Fibroblast of villous mesenchyme (primary cell): ENCODE measurements around the gene KRT84. TPM values are rescaled to one million over a fixed set of nuclear protein-coding genes. Genes with fewer than 3 reads are reported as not detected.

Experiments used
- DNase-seq: peaks from one replicate; pipeline ENCODE4 v3.0.0-alpha.2; 2010; ENCODE audit warnings: low read depth
- H3K4me3 ChIP-seq: 2 replicates; pipeline ENCODE4 v1.5.1; 2011; ENCODE audit warnings: low read depth, mild to moderate bottlenecking, low read length
- CTCF ChIP-seq: IDR thresholded peaks from 2 replicates; pipeline ENCODE4 v1.5.1; 2012; ENCODE audit warnings: low read depth, mild to moderate bottlenecking, low read length; ENCODE audit not compliant: insufficient read depth
- total RNA-seq: library from RNA; depleted of rRNA; stranded (reverse); fragments of >200 nt; gene quantifications from 2 replicates; pipeline ENCODE4 v1.2.3, GENCODE V29; 2012

Gene KRT84
- total RNA-seq, 1 donor = not detected

- no peak for TF ChIP-seq CTCF
- H3K4me3 ChIP-seq = no peak overlapping the region
- no peak for DNase-seq
Measured at GRCh38 chr12:52342781-52343490, 42.5 kb downstream of the KRT84 start.

GRCh38 chr12:52341066-52341580 is 44.3 kb downstream of the KRT84 start:
- no peak for TF ChIP-seq CTCF
- H3K4me3 ChIP-seq = no peak overlapping the region
- no peak for DNase-seq

GRCh38 chr12:52338241-52338960 is 47.1 kb downstream of the KRT84 start:
- no peak overlapping the region for H3K4me3 ChIP-seq
- no peak for TF ChIP-seq CTCF
- no peak for DNase-seq

GRCh38 chr12:52337054-52337453 is 48.4 kb downstream of the KRT84 start:
- TF ChIP-seq CTCF = no peak
- DNase-seq = no peak
- no peak overlapping the region for H3K4me3 ChIP-seq

- TF ChIP-seq CTCF = no peak
- H3K4me3 ChIP-seq = no peak overlapping the region
- DNase-seq = no peak
Measured at GRCh38 chr12:52336641-52337040, 48.8 kb downstream of the KRT84 start.

- no peak for DNase-seq
- no peak for TF ChIP-seq CTCF
Measured at GRCh38 chr12:52335598-52336262, 49.7 kb downstream of the KRT84 start.

More at GRCh38 chr12:52335598-52336262, 49.7 kb downstream of the KRT84 start:
- no peak overlapping the region for H3K4me3 ChIP-seq
